PFSK-1 (cell line): Measurements from ENCODE around the gene C3orf70.

Experiments
- FOXP2 ChIP-seq: optimal IDR thresholded peaks from 2 replicates; pipeline ENCODE3; 2011; ENCODE audit warnings: borderline replicate concordance, control low read depth, inconsistent platforms; ENCODE audit not compliant: insufficient read depth; ENCODE audit errors: extremely low read length, extremely low read depth
- POLR2AphosphoS5 ChIP-seq: IDR thresholded peaks from 2 replicates; pipeline ENCODE4 v1.6.1; 2012; ENCODE audit warnings: low read depth, mild to moderate bottlenecking, control low read depth, low read length, moderate library complexity
- SIN3A ChIP-seq: IDR thresholded peaks from 2 replicates; pipeline ENCODE4 v1.6.1; 2012; ENCODE audit warnings: mild to moderate bottlenecking, low read length, moderate library complexity, borderline replicate concordance; ENCODE audit not compliant: insufficient read depth
- TAF1 ChIP-seq: IDR thresholded peaks from 2 replicates; pipeline ENCODE4 v1.6.1; 2012; ENCODE audit warnings: low read length, control low read depth, borderline replicate concordance; ENCODE audit not compliant: insufficient read depth
- TF ChIP-seq, protein P1 (sequence below), 2 experiments: IDR thresholded peaks; 2 replicates each; pipeline versions ENCODE4 v1.6.1 to v1.8.0; 2011 to 2012; ENCODE audit warnings: low read depth in 2 of 2, low read length in 2 of 2, control low read depth in 1 of 2, inconsistent platforms in 1 of 2, mild to moderate bottlenecking in 1 of 2, moderate library complexity in 1 of 2; ENCODE audit not compliant: insufficient read depth in 1 of 2

Gene C3orf70

DNA sequence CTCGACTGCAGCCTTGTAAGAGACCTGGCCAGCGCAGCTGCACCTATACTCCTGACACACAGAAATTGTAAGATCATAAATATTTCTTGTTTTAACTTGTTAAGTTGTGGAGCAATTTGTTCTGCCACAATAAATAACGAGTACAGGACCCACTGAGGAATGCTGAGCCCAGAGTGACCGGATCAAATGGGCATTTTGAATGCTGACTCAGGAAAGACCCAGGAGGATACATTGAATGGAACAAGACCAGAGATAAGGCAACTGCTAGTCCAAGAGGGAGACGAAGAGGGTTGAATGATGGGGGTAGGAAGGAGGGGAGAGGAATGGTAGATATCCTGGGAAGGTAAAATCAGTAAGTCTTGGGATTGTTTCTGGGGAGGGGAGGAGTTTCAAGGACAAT, 8.9 kb upstream of the C3orf70 start:
- TF ChIP-seq FOXP2 (no peak), TAF1 (no peak), POLR2AphosphoS5 (no peak), SIN3A (no peak)
- TF ChIP-seq, protein P1, sequence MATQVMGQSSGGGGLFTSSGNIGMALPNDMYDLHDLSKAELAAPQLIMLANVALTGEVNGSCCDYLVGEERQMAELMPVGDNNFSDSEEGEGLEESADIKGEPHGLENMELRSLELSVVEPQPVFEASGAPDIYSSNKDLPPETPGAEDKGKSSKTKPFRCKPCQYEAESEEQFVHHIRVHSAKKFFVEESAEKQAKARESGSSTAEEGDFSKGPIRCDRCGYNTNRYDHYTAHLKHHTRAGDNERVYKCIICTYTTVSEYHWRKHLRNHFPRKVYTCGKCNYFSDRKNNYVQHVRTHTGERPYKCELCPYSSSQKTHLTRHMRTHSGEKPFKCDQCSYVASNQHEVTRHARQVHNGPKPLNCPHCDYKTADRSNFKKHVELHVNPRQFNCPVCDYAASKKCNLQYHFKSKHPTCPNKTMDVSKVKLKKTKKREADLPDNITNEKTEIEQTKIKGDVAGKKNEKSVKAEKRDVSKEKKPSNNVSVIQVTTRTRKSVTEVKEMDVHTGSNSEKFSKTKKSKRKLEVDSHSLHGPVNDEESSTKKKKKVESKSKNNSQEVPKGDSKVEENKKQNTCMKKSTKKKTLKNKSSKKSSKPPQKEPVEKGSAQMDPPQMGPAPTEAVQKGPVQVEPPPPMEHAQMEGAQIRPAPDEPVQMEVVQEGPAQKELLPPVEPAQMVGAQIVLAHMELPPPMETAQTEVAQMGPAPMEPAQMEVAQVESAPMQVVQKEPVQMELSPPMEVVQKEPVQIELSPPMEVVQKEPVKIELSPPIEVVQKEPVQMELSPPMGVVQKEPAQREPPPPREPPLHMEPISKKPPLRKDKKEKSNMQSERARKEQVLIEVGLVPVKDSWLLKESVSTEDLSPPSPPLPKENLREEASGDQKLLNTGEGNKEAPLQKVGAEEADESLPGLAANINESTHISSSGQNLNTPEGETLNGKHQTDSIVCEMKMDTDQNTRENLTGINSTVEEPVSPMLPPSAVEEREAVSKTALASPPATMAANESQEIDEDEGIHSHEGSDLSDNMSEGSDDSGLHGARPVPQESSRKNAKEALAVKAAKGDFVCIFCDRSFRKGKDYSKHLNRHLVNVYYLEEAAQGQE (IDR thresholded peaks at IDR 0.05; ENCODE audit: insufficient read depth in 1 of 2, low read depth in 2 of 2, low read length in 2 of 2), result no peak

DNA sequence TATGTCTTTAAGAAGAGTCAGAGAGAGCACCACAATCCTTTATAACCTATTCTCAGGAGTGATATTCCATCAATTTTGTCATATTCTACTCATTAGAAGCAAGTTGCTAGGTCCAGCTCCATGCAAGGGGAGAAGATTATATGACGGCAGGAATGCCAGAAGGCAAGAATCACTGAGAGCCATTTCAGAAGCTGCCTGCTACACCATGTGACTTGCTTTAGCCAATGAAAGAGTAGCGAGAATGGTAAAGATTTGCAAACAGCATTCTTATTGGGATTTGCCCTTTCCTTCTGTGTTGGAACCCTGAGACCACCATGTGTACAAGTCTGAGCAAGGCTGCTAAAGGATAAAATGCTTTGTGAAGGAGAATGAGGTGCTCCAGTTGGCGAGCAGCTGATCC, 4.5 kb upstream of the C3orf70 start:
- TF ChIP-seq FOXP2 (no peak), TAF1 (no peak), SIN3A (no peak)
- TF ChIP-seq, protein P1 (IDR thresholded peaks at IDR 0.05; ENCODE audit: insufficient read depth in 1 of 2, low read depth in 2 of 2, low read length in 2 of 2), result no peak

DNA sequence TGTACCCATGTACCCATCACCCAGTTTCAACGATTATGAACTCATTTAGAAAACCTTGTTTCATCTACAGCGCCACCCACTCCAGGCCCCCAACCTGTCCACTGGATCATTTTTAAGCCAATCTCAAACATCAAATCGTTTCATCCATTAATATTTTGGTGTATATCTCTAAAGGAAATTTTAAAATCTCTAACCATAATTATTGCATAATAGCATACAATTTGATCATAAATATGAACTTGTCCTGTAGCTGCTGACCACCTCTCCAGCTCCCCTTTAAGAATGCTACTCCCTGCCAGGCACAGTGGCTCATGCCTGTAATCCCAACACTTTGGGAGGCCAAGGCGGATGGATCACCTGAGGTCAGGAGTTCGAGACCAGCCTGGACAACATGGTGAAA, 2.8 kb upstream of the C3orf70 start:
- TF ChIP-seq SIN3A, result no peak
- TF ChIP-seq FOXP2, result no peak
- TF ChIP-seq TAF1, result no peak
- TF ChIP-seq, protein P1 (IDR thresholded peaks at IDR 0.05; ENCODE audit: insufficient read depth in 1 of 2, low read depth in 2 of 2, low read length in 2 of 2), result no peak
- no peak for TF ChIP-seq POLR2AphosphoS5

DNA sequence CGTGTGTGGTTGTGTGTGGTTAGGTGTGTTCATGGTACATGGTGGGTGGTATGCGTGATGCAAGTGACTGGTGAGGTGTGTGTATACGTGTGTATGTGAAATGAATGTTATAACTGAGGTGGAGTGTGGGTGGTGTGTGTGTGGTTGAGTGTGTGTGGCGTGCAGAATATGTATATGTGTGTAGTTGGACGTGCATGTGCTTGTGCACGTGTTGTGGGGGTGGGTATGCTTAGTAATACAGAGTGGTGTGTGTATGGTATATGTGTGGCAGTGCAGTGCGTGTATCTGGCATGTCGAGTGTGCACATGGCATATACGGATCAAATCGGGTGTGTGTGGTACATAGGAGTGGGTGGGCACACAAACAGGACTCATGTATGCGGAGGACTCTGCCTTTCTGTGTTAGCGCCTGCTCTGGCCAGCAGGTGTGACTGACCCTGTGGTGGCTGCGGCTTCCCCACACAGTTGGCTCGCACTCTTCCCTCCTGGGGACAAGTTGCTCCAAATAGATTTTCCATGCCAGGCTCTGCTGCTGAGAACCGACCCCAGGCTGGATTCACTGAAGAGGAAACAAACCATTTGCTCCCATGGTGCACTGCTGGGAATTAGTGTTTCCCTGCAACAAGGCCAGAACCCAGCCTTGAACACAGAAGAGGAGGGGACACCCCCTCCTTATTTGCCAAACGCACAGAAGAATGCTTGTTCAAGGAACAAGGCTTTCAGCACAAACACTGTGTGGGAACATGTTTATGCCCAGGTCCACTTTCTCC, 1.2 kb upstream of the C3orf70 start:
- TF ChIP-seq, protein P1 (IDR thresholded peaks at IDR 0.05; ENCODE audit: insufficient read depth in 1 of 2, low read depth in 2 of 2, low read length in 2 of 2), result no peak
- TF ChIP-seq FOXP2 (no peak), POLR2AphosphoS5 (no peak), TAF1 (no peak), SIN3A (no peak)
